Measurements from ENCODE around the gene GIGYF1. TPM values are rescaled to one million over a fixed set of nuclear protein-coding genes. Genes with fewer than 3 reads are reported as not detected.

The GIGYF1 gene
- total and polyA plus RNA-seq, 2 of the 13 experiments (the other 11 are each of a cell fraction or from before 2014, with no cell fraction given), result 7.6 to 16.1 TPM

- TF ChIP-seq ZNF329 (CRISPR knock-in tag; IDR thresholded peaks at IDR 0.05; ENCODE audit: low read depth), result no peak
- TF ChIP-seq SIN3B (IDR thresholded peaks at IDR 0.05; ENCODE audit: low read length), result no peak
- TF ChIP-seq PPARG (CRISPR knock-in tag; conservative IDR thresholded peaks at IDR 0.05), result no peak
- TF ChIP-seq HCFC1 (IDR thresholded peaks at IDR 0.05; ENCODE audit: low read depth, low read length), result no peak
- no peak for TF ChIP-seq TCF12 (IDR thresholded peaks at IDR 0.05)
- TF ChIP-seq TCF12 (CRISPR knock-in tag; IDR thresholded peaks at IDR 0.05), result peak; percentile 79; the same call in 1 of the 2 replicates
- no peak for TF ChIP-seq SRSF4 (IDR thresholded peaks at IDR 0.05; ENCODE audit: low read depth, low read length, poor library complexity, severe bottlenecking)
- 0 out of 2 replicates have a peak, but pooled peaks have one; percentile 57 for TF ChIP-seq ZNF441 (CRISPR knock-in tag; IDR thresholded peaks at IDR 0.05; ENCODE audit: borderline replicate concordance)
- no peak for TF ChIP-seq ZNF530 (CRISPR knock-in tag; IDR thresholded peaks at IDR 0.05; ENCODE audit: low read depth)
- peak; percentile 80; the same call in 1 of the 2 replicates for TF ChIP-seq CAMTA2 (CRISPR knock-in tag; IDR thresholded peaks at IDR 0.05; ENCODE audit: borderline replicate concordance)
- TF ChIP-seq ELK4 (CRISPR knock-in tag; IDR thresholded peaks at IDR 0.05; ENCODE audit: borderline replicate concordance), result no peak
- TF ChIP-seq CSRNP2 (CRISPR knock-in tag; conservative IDR thresholded peaks at IDR 0.05; ENCODE audit: low read depth), result no peak
- TF ChIP-seq FOXM1 (CRISPR knock-in tag; IDR thresholded peaks at IDR 0.05), result no peak
- TF ChIP-seq CBFB (CRISPR knock-in tag; IDR thresholded peaks at IDR 0.05), result no peak
- no peak for TF ChIP-seq ZFP1 (CRISPR knock-in tag; IDR thresholded peaks at IDR 0.05)
- TF ChIP-seq ZNF343 (CRISPR knock-in tag; IDR thresholded peaks at IDR 0.05), result no peak
- TF ChIP-seq EP300 (IDR thresholded peaks at IDR 0.05; ENCODE audit: low read depth in 2 of 2, low read length in 2 of 2), result peak; percentile 12 to 64; a peak in 1 of 4 replicates
- TF ChIP-seq EP300 (CRISPR knock-in tag; IDR thresholded peaks at IDR 0.05; ENCODE audit: borderline replicate concordance), result 0 out of 2 replicates have a peak, but pooled peaks have one; percentile 26
- no peak for TF ChIP-seq ZNF432 (CRISPR knock-in tag; IDR thresholded peaks at IDR 0.05; ENCODE audit: borderline replicate concordance)
- TF ChIP-seq MED13 (CRISPR knock-in tag; IDR thresholded peaks at IDR 0.05), result no peak
- peak; percentile 11 for TF ChIP-seq YY1 (IDR thresholded peaks at IDR 0.05; ENCODE audit: insufficient read depth, insufficient replicate concordance, low read depth, low read length)
- 0 out of 2 replicates have a peak, but pooled peaks have one; percentile 24 for TF ChIP-seq SP4 (CRISPR knock-in tag; IDR thresholded peaks at IDR 0.05)
- TF ChIP-seq ZNF589 (CRISPR knock-in tag; conservative IDR thresholded peaks at IDR 0.05), result no peak
- no peak for TF ChIP-seq IKZF4 (CRISPR knock-in tag; IDR thresholded peaks at IDR 0.05; ENCODE audit: borderline replicate concordance, low read depth, not compliant biosample characterization)
- TF ChIP-seq GATAD2A (CRISPR knock-in tag; IDR thresholded peaks at IDR 0.05), result peak; percentile 44; the same call in 1 of the 2 replicates
- TF ChIP-seq MEIS1 (CRISPR knock-in tag; IDR thresholded peaks at IDR 0.05; ENCODE audit: borderline replicate concordance), result no peak
- TF ChIP-seq ZNF674 (CRISPR knock-in tag; IDR thresholded peaks at IDR 0.05; ENCODE audit: low read depth), result no peak
- TF ChIP-seq, protein P1, sequence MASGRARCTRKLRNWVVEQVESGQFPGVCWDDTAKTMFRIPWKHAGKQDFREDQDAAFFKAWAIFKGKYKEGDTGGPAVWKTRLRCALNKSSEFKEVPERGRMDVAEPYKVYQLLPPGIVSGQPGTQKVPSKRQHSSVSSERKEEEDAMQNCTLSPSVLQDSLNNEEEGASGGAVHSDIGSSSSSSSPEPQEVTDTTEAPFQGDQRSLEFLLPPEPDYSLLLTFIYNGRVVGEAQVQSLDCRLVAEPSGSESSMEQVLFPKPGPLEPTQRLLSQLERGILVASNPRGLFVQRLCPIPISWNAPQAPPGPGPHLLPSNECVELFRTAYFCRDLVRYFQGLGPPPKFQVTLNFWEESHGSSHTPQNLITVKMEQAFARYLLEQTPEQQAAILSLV (CRISPR knock-in tag; IDR thresholded peaks at IDR 0.05; ENCODE audit: borderline replicate concordance), result peak; percentile 19; the same call in 1 of the 2 replicates
Observed at GRCh38 chr7:100719523-100720278, 25.7 kb upstream of the GIGYF1 start (continued).

All from HepG2 (cell line).